Prostate gland (tissue), 1 donor: ENCODE measurements around the gene ABTB2.

Source experiments
- POLR2A ChIP-seq: fragments of 450-650 bp; IDR thresholded peaks from one replicate; pipeline ENCODE4 v1.6.1; 2016; ENCODE audit warnings: antibody characterized with exemption, mild to moderate bottlenecking
- POLR2AphosphoS5 ChIP-seq: sonication (generic); formaldehyde crosslinking; IDR thresholded peaks from one replicate; pipeline ENCODE4 v1.6.1; 2017; ENCODE audit warnings: antibody characterized with exemption

DNA sequence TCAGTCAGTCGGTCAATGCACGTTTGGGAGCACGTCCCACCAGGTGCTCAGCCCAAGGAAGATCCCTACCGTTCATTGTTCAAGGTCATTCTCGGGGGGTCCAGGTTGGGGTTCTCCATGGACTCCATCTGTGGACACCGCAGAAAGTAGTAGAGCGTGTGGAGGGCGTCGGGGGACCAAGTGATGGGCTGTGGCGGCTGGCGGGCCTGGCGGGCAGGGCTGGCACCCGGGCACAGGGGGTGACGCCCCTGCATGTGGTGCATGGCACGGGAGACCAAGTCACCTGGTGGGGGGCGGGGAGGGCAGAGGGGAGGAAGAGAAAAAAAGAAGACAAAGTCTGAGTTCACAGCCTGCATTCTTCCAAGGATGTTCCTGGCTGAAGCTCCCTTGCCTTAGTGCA, 160.6 kb downstream of the ABTB2 start:
- TF ChIP-seq POLR2A (no peak), POLR2AphosphoS5 (no peak)
